HG02623 (cell line): ENCODE data around the gene GAMT.

Experiments used
- ATAC-seq: cut with Tn5 transposase; IDR thresholded peaks from one replicate; pipeline ENCODE4 v1.9.1; 2021; ENCODE audit warnings: moderate library complexity; ENCODE audit not compliant: unreplicated experiment

The GAMT gene

GRCh38 chr19:1386945-1387683 lies 14.2 kb downstream of the GAMT start:
- ATAC-seq, result no peak

GRCh38 chr19:1385816-1386215 lies 15.5 kb downstream of the GAMT start:
- no peak for ATAC-seq

- no peak for ATAC-seq
Observed at GRCh38 chr19:1384478-1385110, 16.7 kb downstream of the GAMT start.

- ATAC-seq, result peak; percentile 4
Observed at GRCh38 chr19:1384085-1384462, 17.3 kb downstream of the GAMT start.

GRCh38 chr19:1383312-1384084 lies 17.8 kb downstream of the GAMT start, which contains the start of gene NDUFS7:
TSS of gene NDUFS7 (plus strand) at chr19:1383907. CDS start at chr19:1383927, 20 bp downstream.
- peak; percentile 71 for ATAC-seq

GRCh38 chr19:1383017-1383311 lies 18.4 kb downstream of the GAMT start:
- ATAC-seq, result no peak

- ATAC-seq, result no peak
Observed at GRCh38 chr19:1382250-1382649, 19.1 kb downstream of the GAMT start.

- ATAC-seq, result no peak
Observed at GRCh38 chr19:1379961-1380489, 21.3 kb downstream of the GAMT start.

- no peak for ATAC-seq
Observed at GRCh38 chr19:1379126-1379905, 22.0 kb downstream of the GAMT start.

- no peak for ATAC-seq
Observed at GRCh38 chr19:1377965-1378785, 23.2 kb downstream of the GAMT start.

- ATAC-seq, result no peak
Observed at GRCh38 chr19:1377176-1377964, 24.0 kb downstream of the GAMT start.

GRCh38 chr19:1376415-1376805 lies 24.9 kb downstream of the GAMT start:
- ATAC-seq, result no peak

- ATAC-seq, result no peak
Observed at GRCh38 chr19:1374250-1374577, 27.1 kb downstream of the GAMT start.

- ATAC-seq, result no peak
Observed at GRCh38 chr19:1373534-1374249, 27.6 kb downstream of the GAMT start.

- ATAC-seq, result no peak
Observed at GRCh38 chr19:1373042-1373533, 28.3 kb downstream of the GAMT start.

- ATAC-seq, result no peak
Observed at GRCh38 chr19:1370579-1371361, 30.6 kb downstream of the GAMT start.

- no peak for ATAC-seq
Observed at GRCh38 chr19:1369214-1369805, 32.0 kb downstream of the GAMT start.
